HG03066 (cell line): ENCODE data around the gene LIF.

ENCODE experiments used
- ATAC-seq: cut with Tn5 transposase; IDR thresholded peaks from one replicate; pipeline ENCODE4 v1.9.1; 2021; ENCODE audit warnings: low read depth; ENCODE audit not compliant: unreplicated experiment

Gene LIF

DNA sequence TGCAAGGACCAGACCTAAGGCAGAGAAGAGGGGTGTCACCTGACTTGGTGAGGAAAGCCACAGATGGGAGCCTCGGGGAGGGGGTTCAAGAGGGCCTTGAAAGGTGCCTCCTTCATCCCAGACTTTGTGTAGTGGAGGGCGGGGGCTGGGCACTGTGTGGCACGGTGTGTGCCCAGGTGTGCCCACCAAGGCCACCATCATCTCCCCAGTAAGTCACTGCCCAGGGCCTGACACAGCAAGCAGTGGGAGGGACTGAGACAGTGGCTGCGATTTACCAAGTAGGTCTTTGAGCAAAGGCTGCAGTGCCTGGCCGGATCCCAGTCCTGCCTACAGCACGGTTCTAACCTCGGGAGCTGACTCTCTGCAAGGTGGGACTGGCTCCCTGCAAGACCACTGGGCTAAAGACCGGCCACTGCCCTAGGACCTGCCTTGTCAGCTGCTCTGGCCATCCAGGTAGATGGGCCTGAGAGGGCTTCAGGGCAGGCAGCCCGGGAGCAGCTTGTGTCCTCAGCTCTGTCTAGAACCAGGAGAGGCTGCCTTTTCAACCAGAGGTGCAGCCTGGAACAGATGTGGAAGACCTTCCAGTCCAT is 18.7 kb upstream of the LIF start:
- ATAC-seq = no peak

DNA sequence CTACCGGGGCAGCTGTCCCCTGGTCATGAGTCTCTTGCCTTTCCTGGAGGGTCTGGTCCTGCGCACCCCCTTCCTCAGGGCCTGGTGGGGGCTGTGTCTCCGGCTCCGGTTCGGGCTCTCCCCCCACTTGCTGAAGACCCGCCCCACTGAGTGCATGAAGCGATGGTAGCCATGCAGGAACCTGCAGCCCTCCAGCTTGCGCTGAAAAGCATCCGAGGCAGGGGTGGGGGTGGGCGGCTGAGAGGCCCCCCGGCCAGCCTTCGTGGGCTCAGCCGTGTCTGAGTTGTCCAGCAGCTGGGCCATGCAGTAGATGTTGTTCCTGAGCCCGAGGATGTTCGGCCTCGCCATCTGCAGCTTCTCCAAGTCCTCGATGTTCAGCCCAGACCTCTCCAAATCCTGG is 17.3 kb upstream of the LIF start:
- no peak for ATAC-seq

DNA sequence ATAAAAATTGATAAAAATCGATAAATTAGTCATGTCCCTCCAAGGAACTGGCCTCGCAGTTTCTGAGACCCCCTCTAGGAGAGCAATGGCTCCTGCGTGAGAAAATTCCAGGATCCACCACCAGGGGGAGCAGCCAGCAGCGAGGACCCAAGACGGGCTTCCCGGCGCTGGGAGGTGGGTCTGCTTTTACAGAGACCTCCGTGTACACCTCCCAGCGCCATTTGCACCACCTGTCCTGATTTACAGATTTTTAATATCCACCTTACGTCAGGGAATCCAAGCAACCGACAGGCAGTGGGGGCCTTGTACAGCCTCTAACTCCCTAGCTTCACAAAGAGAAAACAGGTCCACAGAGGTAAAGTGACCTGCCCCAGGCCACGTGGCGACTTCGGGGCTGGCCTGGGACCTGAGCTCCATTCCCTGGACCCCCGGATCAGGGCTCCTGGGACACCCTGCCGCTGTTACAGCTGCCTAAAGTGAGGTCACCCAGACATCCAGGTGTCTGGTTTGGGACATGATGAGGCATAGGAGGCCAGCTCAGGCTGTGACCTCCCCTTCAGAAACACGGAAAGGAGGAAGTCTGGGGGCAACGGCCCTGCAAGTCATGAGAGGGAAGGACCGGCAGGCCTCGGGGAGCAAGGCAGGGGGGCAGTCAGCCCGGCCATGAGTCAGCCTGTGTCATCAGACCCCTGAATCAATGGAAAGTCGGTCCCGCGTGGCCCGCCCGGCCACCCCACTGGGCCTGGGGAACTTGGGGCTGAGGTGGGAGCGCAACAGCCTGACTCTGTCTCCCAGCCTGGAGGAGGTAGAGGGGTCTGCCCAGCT is 16.6 kb upstream of the LIF start:
- no peak for ATAC-seq

DNA sequence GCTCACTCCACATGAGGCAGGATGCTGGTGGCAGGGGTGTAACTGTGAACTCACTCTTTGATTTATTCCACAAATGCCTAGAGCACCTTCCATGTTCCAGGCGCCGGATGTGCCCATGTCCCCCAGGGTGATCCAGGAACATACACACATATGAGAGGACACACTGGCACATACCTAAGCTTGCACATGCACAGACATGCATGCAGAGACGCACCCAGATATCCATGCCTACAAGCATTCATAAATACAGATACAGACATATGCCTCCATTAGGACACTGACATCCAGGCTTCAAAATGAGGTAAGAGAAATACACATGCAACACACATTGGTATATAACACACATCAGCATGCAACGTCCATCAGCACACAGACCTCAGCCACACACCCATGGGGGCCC is 15.6 kb upstream of the LIF start:
- ATAC-seq = no peak

GRCh38 chr22:30261134-30261533 is 14.6 kb upstream of the LIF start:
- no peak for ATAC-seq

DNA sequence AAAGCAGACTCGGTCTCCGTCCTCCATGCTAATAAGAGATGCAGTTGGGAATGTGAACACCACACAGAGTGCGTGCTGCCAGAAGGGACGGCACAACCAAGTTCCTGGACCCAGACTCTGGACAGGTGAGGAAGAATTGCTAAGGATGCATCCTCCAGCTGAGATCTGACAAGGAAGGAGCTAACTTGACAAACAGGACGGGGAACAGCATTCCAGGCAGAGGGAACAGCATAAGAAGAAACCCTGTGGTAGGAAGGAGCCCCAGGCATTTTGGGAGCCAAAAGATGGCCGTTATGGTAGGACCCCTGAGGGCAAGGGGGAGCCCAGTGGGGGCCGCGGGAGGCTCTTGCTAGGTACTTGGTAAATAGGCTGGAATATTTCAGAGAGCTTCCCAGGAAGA is 14.1 kb upstream of the LIF start:
- ATAC-seq = no peak

- ATAC-seq = no peak
Observed at GRCh38 chr22:30260276-30260675, 13.7 kb upstream of the LIF start.

DNA sequence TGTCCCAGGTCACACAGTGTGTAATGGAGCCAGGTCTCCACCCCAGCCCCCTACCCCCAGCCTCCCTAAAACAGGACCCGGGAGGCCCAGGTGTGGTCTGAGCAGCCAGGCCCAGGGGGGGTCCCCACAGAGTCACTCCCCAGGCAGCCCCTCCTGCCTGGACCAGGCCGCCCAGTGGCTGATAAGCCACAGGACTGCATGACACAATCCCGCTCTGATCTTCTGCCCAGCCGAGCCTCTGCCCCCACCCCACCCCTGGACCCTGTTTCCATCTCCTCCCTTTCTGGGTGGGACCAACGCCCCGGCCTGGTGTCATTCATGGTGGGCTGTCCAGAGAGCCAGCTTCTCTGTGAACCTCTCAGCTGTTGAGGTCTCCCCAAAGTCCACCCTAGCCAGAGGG is 7.8 kb upstream of the LIF start:
- no peak for ATAC-seq

- ATAC-seq = no peak
Observed at GRCh38 chr22:30253205-30253852, 6.8 kb upstream of the LIF start.

GRCh38 chr22:30252411-30253204 is 6.0 kb upstream of the LIF start:
- ATAC-seq = no peak

GRCh38 chr22:30251711-30252110 is 5.2 kb upstream of the LIF start:
- no peak for ATAC-seq

DNA sequence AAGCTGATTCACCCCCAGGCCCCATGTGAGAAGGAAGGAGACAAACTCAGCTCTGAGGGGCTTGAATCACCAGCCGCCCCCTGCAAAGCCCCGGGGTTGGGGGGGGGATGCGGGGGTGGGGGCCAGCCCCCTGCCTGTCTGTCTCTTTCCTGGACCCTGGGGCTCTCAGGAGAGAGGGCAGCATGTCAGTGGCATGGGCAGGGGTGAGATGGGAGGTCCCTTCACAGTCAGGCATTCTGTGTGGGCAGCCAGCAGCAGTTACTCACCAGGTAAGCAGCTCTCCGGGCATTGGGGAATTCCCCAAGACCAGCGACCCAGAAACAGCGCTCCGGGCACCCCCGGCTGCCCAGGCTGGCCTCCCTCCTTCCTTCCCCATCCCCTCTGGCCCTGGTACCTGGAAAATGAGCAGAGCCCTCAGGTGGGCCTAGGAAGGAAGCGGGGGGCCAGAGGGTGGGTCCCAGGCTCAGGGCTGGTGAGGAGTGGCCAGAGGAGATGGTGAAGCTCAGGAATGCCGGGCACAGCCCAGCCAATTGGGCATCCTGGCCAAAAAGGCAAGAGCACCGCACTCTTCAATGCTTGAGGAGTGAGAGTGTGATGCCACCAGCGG is 4.2 kb upstream of the LIF start:
- no peak for ATAC-seq

GRCh38 chr22:30250039-30250565 is 3.5 kb upstream of the LIF start:
- ATAC-seq = no peak

- no peak for ATAC-seq
Observed at GRCh38 chr22:30249049-30250038, 2.8 kb upstream of the LIF start.

GRCh38 chr22:30248484-30248883 is 1.9 kb upstream of the LIF start:
- no peak for ATAC-seq

DNA sequence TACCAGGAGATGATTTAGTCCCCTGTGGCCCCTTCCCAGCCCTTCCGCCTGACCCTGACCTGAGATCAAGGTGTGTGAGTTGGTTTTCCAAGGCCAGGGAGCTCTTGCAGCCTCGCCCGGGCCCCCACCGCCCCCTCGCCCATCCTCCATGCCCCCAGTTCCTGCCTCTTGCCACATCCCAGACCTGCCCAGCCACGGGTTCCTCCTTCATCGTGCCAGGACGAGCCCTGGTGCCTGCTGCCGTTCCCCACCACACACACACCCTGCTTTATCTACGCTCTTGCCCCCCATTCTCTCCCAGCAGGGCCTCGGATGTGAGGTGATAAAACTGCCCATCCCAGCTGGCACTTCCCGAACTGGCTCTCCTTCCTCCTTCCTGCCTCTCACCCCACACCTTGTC is 1.4 kb upstream of the LIF start:
- ATAC-seq = no peak

- no peak for ATAC-seq
Observed at GRCh38 chr22:30247561-30247960, 1.0 kb upstream of the LIF start.

DNA sequence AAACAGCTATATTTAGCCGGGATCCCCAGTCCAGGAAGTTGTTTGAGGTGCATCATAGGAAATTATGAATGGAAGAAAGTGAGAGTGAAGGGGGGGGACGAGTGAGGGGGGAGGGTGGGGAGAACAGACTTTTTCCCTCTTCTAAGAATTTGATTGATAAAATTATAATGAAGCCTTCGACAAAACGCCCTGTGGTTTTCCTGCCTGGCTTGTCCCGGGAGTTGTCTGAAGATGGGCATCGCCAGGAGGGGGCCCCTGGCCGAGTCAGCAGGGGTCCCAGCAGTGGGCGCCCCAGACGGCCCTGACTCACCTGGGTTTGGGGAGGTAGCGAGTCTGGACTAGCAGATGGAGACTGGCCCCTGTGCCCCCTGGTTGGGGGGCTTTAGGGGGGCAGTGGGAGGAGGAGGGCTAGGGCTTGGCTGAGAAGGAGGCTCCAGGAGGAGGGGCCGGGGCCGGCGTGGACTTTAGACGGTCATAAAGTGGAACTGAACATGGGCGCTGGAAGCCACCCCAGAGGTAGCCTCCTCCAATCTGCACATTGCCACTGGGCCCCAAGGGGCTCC is 336 bp upstream of the LIF start:
- ATAC-seq = no peak
